ENCODE results near the gene MALSU1.

Gene MALSU1

GRCh38 chr7:23358152-23358674 lies 59.1 kb downstream of the MALSU1 start:
- Histone ChIP-seq H2AFZ (ENCODE audit: low read depth, low read length) (no peak overlapping the region), H3K36me3 (ENCODE audit: insufficient read depth, low read length) (no peaks in the 10 kb centered on the region), H3K27ac (ENCODE audit: low read length) (no peak overlapping the region), H3K9ac (ENCODE audit: low read depth, low read length) (no peak overlapping the region), H3K79me2 (ENCODE audit: insufficient read depth, low read length) (no peaks in the 10 kb centered on the region), H3K27me3 (ENCODE audit: insufficient read depth, low read length, poor library complexity) (peaks cover 4% of the 10 kb centered on the region), H3K4me3 (ENCODE audit: low read depth in 1 of 2, low read length in 2 of 2) (no peak overlapping the region), H4K20me1 (ENCODE audit: insufficient read depth, low read length) (no peaks in the 10 kb centered on the region), H3K4me1 (ENCODE audit: insufficient read depth, low read length) (peaks cover 18% of the 10 kb centered on the region; the same call in 1 of the 2 replicates), H3K4me2 (ENCODE audit: insufficient read depth, low read length) (no peak overlapping the region), H3K9me3 (ENCODE audit: insufficient read depth, low read length, severe bottlenecking) (no peaks in the 10 kb centered on the region)
- TF ChIP-seq EZH2 (IDR thresholded peaks at IDR 0.05; ENCODE audit: borderline replicate concordance, low read depth, low read length, severe bottlenecking) (no peak), CTCF (IDR thresholded peaks at IDR 0.05; ENCODE audit: borderline replicate concordance, extremely low read depth, low read length, poor library complexity, severe bottlenecking) (no peak)
- no peak for ATAC-seq (ENCODE audit: insufficient read depth, low read depth)
- no peak for DNase-seq

Measured in DND-41 (cell line).